ENCODE data around the gene ZNF594. TPM values are rescaled to one million over a fixed set of nuclear protein-coding genes. Genes with fewer than 3 reads are reported as not detected.
"Not testable (repeated sequence)": the region's sequence is repeated elsewhere in the genome, so short reads cannot be mapped to it uniquely, and the experiment has no call there.

Gene ZNF594
- total RNA-seq, 1 donor from 2014 or later: 39.0 TPM

GRCh38 chr17:5201011-5201410 is 9.3 kb upstream of the ZNF594 start:
- no peak for DNase-seq

GRCh38 chr17:5200360-5200759 is 8.7 kb upstream of the ZNF594 start:
- no peak for DNase-seq

- no peak for DNase-seq
Measured at GRCh38 chr17:5198472-5198871, 6.8 kb upstream of the ZNF594 start.

- DNase-seq: no peak
Measured at GRCh38 chr17:5194346-5194745, 2.7 kb upstream of the ZNF594 start.

GRCh38 chr17:5184288-5184687 is 7.4 kb downstream of the ZNF594 start:
- no peak for DNase-seq

- DNase-seq: no peak
Measured at GRCh38 chr17:5183410-5183793, 8.3 kb downstream of the ZNF594 start.

GRCh38 chr17:5182597-5183409 is 8.9 kb downstream of the ZNF594 start:
- no peak for DNase-seq

- no peak for DNase-seq
Measured at GRCh38 chr17:5181509-5182305, 10.0 kb downstream of the ZNF594 start.

GRCh38 chr17:5179003-5179402 is 12.7 kb downstream of the ZNF594 start:
- DNase-seq: no peak

GRCh38 chr17:5175027-5175426 is 16.6 kb downstream of the ZNF594 start:
- DNase-seq: not testable (repeated sequence)

- not testable (repeated sequence) for DNase-seq
Measured at GRCh38 chr17:5165791-5166564, 25.7 kb downstream of the ZNF594 start.

- DNase-seq: no peak
Measured at GRCh38 chr17:5164436-5164835, 27.2 kb downstream of the ZNF594 start.

- DNase-seq: not testable (repeated sequence)
Measured at GRCh38 chr17:5161793-5162192, 29.9 kb downstream of the ZNF594 start.

- not testable (repeated sequence) for DNase-seq
Measured at GRCh38 chr17:5160702-5161101, 31.0 kb downstream of the ZNF594 start.

GRCh38 chr17:5146122-5146521 is 45.5 kb downstream of the ZNF594 start:
- not testable (repeated sequence) for DNase-seq

GRCh38 chr17:5142877-5143276 is 48.8 kb downstream of the ZNF594 start:
- DNase-seq: not testable (repeated sequence)

- DNase-seq: no peak
Measured at GRCh38 chr17:5139458-5139732, 52.3 kb downstream of the ZNF594 start.

- no peak for DNase-seq
Measured at GRCh38 chr17:5138616-5139457, 52.8 kb downstream of the ZNF594 start.

- not testable (repeated sequence) for DNase-seq
Measured at GRCh38 chr17:5138198-5138544, 53.5 kb downstream of the ZNF594 start.

GRCh38 chr17:5137511-5138197 is 54.0 kb downstream of the ZNF594 start:
- DNase-seq: not testable (repeated sequence)

All from occipital lobe (tissue), 2 donors.